Mesothelial cell of epicardium (in vitro differentiated cells): ENCODE measurements around the gene P4HTM. TPM values are rescaled to one million over a fixed set of nuclear protein-coding genes. Genes with fewer than 3 reads are reported as not detected.

ENCODE experiments used
- DNase-seq, 2 experiments: peaks; one replicate each; pipeline ENCODE4 v3.0.0; 2021; ENCODE audit warnings: low spot score in 2 of 2; ENCODE audit not compliant: unreplicated experiment in 2 of 2
- H3K27ac Mint-ChIP-seq: 2 replicates; pipeline ENCODE4 v1.8.0; 2021; ENCODE audit warnings: mixed read lengths
- H3K27me3 Mint-ChIP-seq: 2 replicates; pipeline ENCODE4 v1.8.0; 2021; ENCODE audit warnings: low read depth, mixed read lengths
- H3K36me3 Mint-ChIP-seq: 2 replicates; pipeline ENCODE4 v1.8.0; 2021; ENCODE audit warnings: mixed read lengths
- H3K4me1 Mint-ChIP-seq: 2 replicates; pipeline ENCODE4 v1.8.0; 2021; ENCODE audit warnings: mixed read lengths
- H3K4me3 Mint-ChIP-seq: 2 replicates; pipeline ENCODE4 v1.8.0; 2021; ENCODE audit warnings: mild to moderate bottlenecking, moderate library complexity, mixed read lengths
- H3K9me3 Mint-ChIP-seq: 2 replicates; pipeline ENCODE4 v1.8.0; 2021; ENCODE audit warnings: mixed read lengths
- total RNA-seq: library from RNA; stranded (reverse); gene quantifications from 3 replicates; pipeline ENCODE4 v1.2.1, GENCODE V29; 2021
- TF ChIP-seq, protein P1 (sequence below): fragments of 200-600 bp; sonication (generic); IDR thresholded peaks from one replicate; pipeline ENCODE4 v1.5.0; 2021; ENCODE audit warnings: antibody characterized with exemption; ENCODE audit not compliant: unreplicated experiment

P4HTM gene
- total RNA-seq, 1 donor from 2014 or later: 58.4 TPM

DNA sequence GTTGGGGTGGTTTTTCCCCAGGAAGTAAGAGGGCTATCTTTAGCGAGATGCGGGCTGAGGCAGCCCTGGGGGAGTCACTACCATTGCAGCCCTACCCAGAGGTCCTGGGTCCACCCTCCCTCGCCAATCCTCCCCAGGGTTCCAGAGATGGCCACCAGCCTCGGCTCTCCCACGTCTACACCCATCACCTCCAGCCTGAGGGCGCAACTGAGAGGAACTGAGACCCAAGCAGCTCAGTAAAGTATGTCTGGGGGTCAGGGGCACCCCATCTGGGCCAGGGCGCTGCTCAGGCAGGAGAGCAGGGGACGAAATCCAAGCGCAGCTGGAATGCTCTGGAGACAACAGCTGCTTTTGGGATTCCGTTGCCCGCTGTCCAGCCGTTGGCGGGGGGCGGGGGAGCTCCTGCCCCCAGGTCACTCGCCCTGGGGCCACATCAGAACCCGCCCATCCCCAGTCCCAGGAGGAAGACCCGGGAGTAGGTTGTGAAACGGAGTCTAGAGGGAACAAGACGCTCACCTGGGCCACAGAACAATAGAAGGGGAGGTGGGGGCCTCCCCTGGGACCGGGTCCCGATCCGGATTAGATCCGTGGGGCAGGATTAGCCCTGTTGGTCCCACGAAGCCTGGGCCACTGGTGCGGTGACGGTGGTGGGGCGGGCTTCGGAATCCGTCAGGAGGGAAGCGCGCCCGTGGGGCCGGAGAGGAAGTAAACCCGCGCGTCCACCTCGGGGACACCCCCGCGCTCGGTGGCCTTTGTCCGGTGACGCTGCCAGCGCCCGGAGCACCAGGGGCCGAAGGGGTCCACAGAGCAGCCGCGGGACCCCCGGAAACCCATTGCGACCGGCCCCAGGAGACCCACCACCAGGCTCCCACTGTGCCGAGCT is 30.5 kb downstream of the P4HTM start:
- Mint-ChIP-seq H3K4me3 (peak overlapping the region; percentile 94), H3K27ac (peak overlapping the region; percentile 76), H3K36me3 (peaks cover 11% of the 10 kb centered on the region), H3K4me1 (peaks cover 36% of the 10 kb centered on the region), H3K9me3 (no peaks in the 10 kb centered on the region), H3K27me3 (no peaks in the 10 kb centered on the region)
- TF ChIP-seq, protein P1, sequence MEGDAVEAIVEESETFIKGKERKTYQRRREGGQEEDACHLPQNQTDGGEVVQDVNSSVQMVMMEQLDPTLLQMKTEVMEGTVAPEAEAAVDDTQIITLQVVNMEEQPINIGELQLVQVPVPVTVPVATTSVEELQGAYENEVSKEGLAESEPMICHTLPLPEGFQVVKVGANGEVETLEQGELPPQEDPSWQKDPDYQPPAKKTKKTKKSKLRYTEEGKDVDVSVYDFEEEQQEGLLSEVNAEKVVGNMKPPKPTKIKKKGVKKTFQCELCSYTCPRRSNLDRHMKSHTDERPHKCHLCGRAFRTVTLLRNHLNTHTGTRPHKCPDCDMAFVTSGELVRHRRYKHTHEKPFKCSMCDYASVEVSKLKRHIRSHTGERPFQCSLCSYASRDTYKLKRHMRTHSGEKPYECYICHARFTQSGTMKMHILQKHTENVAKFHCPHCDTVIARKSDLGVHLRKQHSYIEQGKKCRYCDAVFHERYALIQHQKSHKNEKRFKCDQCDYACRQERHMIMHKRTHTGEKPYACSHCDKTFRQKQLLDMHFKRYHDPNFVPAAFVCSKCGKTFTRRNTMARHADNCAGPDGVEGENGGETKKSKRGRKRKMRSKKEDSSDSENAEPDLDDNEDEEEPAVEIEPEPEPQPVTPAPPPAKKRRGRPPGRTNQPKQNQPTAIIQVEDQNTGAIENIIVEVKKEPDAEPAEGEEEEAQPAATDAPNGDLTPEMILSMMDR: no peak
- DNase-seq: no peak

- TF ChIP-seq, protein P1: no peak
- peak; percentile 97 for DNase-seq
- H3K9me3 Mint-ChIP-seq: no peaks in the 10 kb centered on the region
- H3K27ac Mint-ChIP-seq: peak overlapping the region; percentile 98
- peak overlapping the region; percentile 94 for H3K4me3 Mint-ChIP-seq
- H3K27me3 Mint-ChIP-seq: no peaks in the 10 kb centered on the region
- peaks cover 36% of the 10 kb centered on the region for H3K4me1 Mint-ChIP-seq
- peaks cover 12% of the 10 kb centered on the region for H3K36me3 Mint-ChIP-seq
Observed at GRCh38 chr3:49021213-49021812, 31.3 kb downstream of the P4HTM start.

GRCh38 chr3:49021813-49022687 is 32.0 kb downstream of the P4HTM start, which contains the start of gene NDUFAF3:
NDUFAF3 (plus strand) TSS chr3:49022121; CDS start chr3:49022145, 24 bp downstream.
- H3K36me3 Mint-ChIP-seq: peaks cover 14% of the 10 kb centered on the region
- TF ChIP-seq, protein P1: peak; percentile 94
- peak; percentile 81 to 96 for DNase-seq
- H3K4me1 Mint-ChIP-seq: peaks cover 36% of the 10 kb centered on the region
- no peaks in the 10 kb centered on the region for H3K9me3 Mint-ChIP-seq
- H3K27me3 Mint-ChIP-seq: no peaks in the 10 kb centered on the region
- H3K4me3 Mint-ChIP-seq: peak within 1 kb of the TSS; percentile 94
- peak within 1 kb of the TSS; percentile 98 for H3K27ac Mint-ChIP-seq

DNA sequence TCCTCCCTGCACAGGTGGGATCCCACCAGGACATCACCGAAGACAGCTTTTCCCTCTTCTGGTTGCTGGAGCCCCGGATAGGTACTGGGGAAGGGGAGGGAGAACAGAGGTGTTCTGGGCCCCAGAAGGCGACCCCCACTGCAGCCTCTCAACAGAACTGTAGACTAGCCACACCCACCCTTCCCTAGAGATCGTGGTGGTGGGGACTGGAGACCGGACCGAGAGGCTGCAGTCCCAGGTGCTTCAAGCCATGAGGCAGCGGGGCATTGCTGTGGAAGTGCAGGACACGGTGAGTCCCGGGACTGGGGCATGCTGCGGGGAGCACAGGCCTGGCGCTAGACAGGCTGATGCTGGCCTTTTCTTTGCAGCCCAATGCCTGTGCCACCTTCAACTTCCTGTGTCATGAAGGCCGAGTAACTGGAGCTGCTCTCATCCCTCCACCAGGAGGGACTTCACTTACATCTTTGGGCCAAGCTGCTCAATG is 32.7 kb downstream of the P4HTM start:
- H3K36me3 Mint-ChIP-seq: peaks cover 14% of the 10 kb centered on the region
- no peak for DNase-seq
- no peaks in the 10 kb centered on the region for H3K9me3 Mint-ChIP-seq
- H3K27me3 Mint-ChIP-seq: no peaks in the 10 kb centered on the region
- H3K4me1 Mint-ChIP-seq: peaks cover 34% of the 10 kb centered on the region
- H3K27ac Mint-ChIP-seq: peak overlapping the region; percentile 97
- H3K4me3 Mint-ChIP-seq: peak overlapping the region; percentile 94
- TF ChIP-seq, protein P1: no peak

GRCh38 chr3:49023775-49024174 is 33.7 kb downstream of the P4HTM start:
- H3K4me3 Mint-ChIP-seq: peak overlapping the region; percentile 94
- peaks cover 14% of the 10 kb centered on the region for H3K36me3 Mint-ChIP-seq
- TF ChIP-seq, protein P1: no peak
- H3K27ac Mint-ChIP-seq: no peak overlapping the region
- H3K9me3 Mint-ChIP-seq: no peaks in the 10 kb centered on the region
- no peaks in the 10 kb centered on the region for H3K27me3 Mint-ChIP-seq
- peaks cover 38% of the 10 kb centered on the region for H3K4me1 Mint-ChIP-seq
- DNase-seq: no peak
